Measurements from ENCODE around the gene C5.

C5 gene

GRCh38 chr9:121024237-121024636 lies 25.8 kb downstream of the C5 start:
- Histone ChIP-seq H3K4me3 (replicated peaks; ENCODE audit: low read depth, low read length) (no peak overlapping the region), H3K36me3 (ENCODE audit: control insufficient read depth, insufficient read depth, low read length) (no peaks in the 10 kb centered on the region), H3K27me3 (replicated peaks; ENCODE audit: control insufficient read depth, insufficient read depth, low read length) (no peaks in the 10 kb centered on the region)
- no peak for DNase-seq (ENCODE audit: extremely low read depth, insufficient read length)
- TF ChIP-seq CTCF (IDR thresholded peaks at IDR 0.05; ENCODE audit: insufficient read depth, low read length, poor library complexity, severe bottlenecking) = no peak

DNA sequence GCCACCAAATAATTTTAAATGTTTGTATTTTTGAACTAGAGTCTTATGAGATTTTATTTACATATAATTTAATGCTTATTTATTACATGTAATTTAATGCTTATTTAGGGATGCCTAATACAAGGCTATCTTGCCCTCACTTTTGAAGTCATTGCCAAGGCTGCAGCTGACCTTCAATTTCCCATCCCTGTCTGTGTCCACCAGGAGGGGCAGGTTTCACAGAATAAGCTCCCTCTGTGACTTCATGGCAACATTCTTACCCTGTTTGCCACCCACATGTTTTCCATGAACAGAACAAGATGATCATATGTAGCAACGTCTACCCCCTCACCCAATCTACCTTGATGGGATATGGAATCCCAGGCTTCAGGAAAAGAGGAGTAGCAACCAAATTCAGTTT lies 27.0 kb downstream of the C5 start:
- no peak for DNase-seq (ENCODE audit: extremely low read depth, insufficient read length)
- Histone ChIP-seq H3K36me3 (ENCODE audit: control insufficient read depth, insufficient read depth, low read length) (no peaks in the 10 kb centered on the region), H3K4me3 (replicated peaks; ENCODE audit: low read depth, low read length) (no peak overlapping the region), H3K27me3 (replicated peaks; ENCODE audit: control insufficient read depth, insufficient read depth, low read length) (no peaks in the 10 kb centered on the region)
- TF ChIP-seq CTCF (IDR thresholded peaks at IDR 0.05; ENCODE audit: insufficient read depth, low read length, poor library complexity, severe bottlenecking) = no peak

DNA sequence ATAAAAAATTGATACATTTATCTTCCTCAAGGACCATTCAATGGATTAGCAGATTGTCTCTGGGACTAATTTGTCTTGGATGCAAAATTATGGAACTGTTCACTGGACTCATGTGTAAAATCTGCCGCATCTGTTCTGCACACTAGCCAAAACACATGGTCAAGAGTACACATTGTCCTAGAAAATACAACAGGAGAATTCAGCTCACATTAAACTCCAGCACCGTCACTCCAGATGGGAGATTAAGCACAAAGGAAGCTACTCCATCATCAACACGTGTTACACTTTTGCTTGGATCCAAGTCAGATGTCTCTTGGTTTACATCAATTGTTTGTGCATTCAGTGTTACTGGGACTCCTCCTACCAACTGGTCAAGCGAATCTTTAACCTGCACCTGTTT lies 28.8 kb downstream of the C5 start:
- no peak for TF ChIP-seq CTCF (IDR thresholded peaks at IDR 0.05; ENCODE audit: insufficient read depth, low read length, poor library complexity, severe bottlenecking)
- no peaks in the 10 kb centered on the region for H3K27me3 ChIP-seq (replicated peaks; ENCODE audit: control insufficient read depth, insufficient read depth, low read length)
- no peaks in the 10 kb centered on the region for H3K36me3 ChIP-seq (ENCODE audit: control insufficient read depth, insufficient read depth, low read length)
- DNase-seq (ENCODE audit: extremely low read depth, insufficient read length) = no peak
- H3K4me3 ChIP-seq (replicated peaks; ENCODE audit: low read depth, low read length) = no peak overlapping the region

DNA sequence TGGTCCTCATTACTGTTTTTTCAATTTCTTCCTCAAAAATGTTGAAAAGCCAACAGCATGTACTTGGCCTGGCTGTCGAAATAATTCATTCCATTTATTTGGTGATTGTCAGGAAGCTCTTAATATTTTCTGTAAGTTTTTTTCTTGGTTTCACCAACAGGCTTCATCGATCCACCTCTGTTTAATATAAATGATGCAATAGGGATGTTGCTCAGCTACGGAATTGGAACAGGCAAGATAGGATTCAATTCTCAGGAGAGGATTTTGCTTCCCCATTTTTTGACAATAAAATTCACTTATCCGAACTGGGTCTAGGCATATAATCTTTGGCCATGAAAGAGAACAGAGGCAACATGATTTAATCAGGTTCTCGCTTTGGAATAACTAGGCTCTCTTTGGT lies 30.8 kb downstream of the C5 start:
- Histone ChIP-seq H3K27me3 (replicated peaks; ENCODE audit: control insufficient read depth, insufficient read depth, low read length) (no peaks in the 10 kb centered on the region), H3K36me3 (ENCODE audit: control insufficient read depth, insufficient read depth, low read length) (no peaks in the 10 kb centered on the region), H3K4me3 (replicated peaks; ENCODE audit: low read depth, low read length) (no peak overlapping the region)
- no peak for TF ChIP-seq CTCF (IDR thresholded peaks at IDR 0.05; ENCODE audit: insufficient read depth, low read length, poor library complexity, severe bottlenecking)
- no peak for DNase-seq (ENCODE audit: extremely low read depth, insufficient read length)

GRCh38 chr9:121013911-121014310 lies 36.2 kb downstream of the C5 start:
- TF ChIP-seq CTCF (IDR thresholded peaks at IDR 0.05; ENCODE audit: insufficient read depth, low read length, poor library complexity, severe bottlenecking) = no peak
- no peaks in the 10 kb centered on the region for H3K27me3 ChIP-seq (replicated peaks; ENCODE audit: control insufficient read depth, insufficient read depth, low read length)
- H3K36me3 ChIP-seq (ENCODE audit: control insufficient read depth, insufficient read depth, low read length) = no peaks in the 10 kb centered on the region; the same call in 1 of the 2 replicates
- H3K4me3 ChIP-seq (replicated peaks; ENCODE audit: low read depth, low read length) = no peak overlapping the region
- DNase-seq (ENCODE audit: extremely low read depth, insufficient read length) = no peak

- TF ChIP-seq CTCF (IDR thresholded peaks at IDR 0.05; ENCODE audit: insufficient read depth, low read length, poor library complexity, severe bottlenecking) = no peak
- DNase-seq (ENCODE audit: extremely low read depth, insufficient read length) = no peak
- no peaks in the 10 kb centered on the region for H3K27me3 ChIP-seq (replicated peaks; ENCODE audit: control insufficient read depth, insufficient read depth, low read length)
Observed at GRCh38 chr9:121009650-121010049, 40.4 kb downstream of the C5 start.

More at GRCh38 chr9:121009650-121010049, 40.4 kb downstream of the C5 start:
- Histone ChIP-seq H3K4me3 (replicated peaks; ENCODE audit: low read depth, low read length) (no peak overlapping the region), H3K36me3 (ENCODE audit: control insufficient read depth, insufficient read depth, low read length) (no peaks in the 10 kb centered on the region; the same call in 1 of the 2 replicates)
